ENCODE data around the gene ATAT1.

The ATAT1 gene

GRCh38 chr6:30613251-30614043 lies 13.2 kb upstream of the ATAT1 start:
- DNase-seq: peak; percentile 35

DNA sequence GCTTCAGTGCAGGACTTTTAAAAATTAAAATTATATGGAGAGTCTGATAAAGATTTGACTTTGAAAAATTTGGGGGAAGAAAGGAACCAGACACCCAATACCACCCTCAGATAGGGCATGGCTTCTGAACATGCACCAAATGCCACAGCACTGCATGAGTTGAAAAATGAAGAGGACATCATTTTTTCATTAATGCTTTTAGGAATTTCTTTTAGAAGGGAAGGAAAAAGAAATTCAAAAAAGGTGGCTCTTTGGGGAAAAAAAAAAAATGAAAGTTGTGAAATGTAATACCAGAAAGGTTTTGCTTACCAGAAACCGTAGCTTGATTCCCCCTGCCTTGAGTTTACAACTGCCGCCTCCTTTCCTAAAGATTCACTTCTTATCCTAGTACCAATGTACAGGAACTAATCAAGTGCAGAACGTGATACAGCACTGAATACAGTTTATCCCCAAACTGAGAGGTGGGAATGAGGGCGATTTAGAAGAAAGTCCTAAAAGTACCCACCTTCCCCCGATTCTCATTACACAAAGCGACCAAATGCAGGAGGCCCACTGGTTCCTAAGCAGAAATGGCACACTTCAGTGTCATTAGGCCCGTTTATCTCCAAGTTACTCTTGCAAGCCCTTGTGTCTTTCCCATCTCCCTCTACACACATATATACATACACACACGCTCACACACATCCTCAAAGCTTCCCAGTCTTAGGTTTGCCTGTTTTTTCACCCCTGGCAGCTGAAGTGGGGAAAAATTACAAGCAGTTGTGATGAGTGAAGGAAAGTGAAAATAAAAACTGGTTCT lies 12.4 kb upstream of the ATAT1 start:
- no peak for DNase-seq

DNA sequence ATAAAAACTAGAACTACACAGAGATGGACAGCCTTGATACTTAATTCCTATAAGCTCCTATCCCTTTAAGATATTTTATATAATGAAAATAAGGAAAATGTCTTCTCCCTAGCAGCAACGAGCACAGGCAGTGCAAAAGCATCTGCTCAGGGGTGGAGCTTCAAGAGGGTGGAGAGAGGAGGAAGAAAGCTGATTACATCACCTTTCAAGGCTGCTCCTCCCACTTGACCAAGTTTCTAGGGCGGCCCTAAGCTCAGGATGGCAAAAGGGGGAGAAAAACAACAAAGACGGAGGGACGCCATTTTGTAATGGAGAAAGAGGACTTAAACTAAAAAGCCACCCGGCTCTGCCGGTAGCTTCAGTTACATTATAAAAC lies 11.8 kb upstream of the ATAT1 start:
- DNase-seq: peak; percentile 94

- DNase-seq: peak; percentile 69
These were observed 11.3 kb upstream of the ATAT1 start for GRCh38 chr6:30615219-30615957.

DNA sequence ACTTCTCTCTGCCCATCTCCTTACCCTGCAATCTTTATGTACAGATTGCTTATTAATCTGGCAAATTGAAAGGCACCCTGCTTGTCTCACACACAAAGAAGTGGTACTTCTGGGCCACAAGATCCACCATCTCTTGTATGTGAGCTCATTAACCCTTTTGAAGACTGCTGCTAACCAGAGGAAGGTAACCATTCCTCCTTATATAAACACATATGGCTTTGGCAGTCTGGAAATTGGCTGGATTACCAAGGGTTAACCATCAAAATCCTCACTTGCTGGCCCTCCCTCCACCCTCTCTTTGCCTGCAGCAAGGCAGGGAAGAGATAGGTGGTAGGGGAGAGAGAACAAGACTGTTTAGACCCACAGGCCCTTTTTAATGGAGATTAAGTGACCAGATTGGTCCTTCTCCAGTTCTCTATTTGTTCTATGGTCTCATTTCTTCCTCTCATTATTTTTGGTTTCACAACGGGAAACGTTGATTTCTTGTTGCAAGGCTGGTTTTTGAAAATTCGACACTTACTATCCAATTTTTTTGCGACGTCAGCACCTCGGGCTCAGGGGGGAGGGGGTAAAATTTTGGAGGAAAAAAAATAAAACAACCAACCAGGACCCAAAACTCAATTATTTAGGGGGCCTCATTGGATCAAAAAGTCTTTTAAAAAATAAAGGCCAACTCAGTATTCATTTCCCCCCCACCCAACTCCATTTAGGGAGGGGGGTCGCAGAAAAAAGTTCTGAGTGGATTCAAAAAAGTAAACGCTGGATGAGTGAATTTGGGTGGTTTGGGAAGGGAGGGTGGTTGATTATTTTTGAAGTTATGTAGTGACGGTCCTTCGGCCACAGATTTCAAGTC lies 10.5 kb upstream of the ATAT1 start:
- peak; percentile 51 for DNase-seq

- peak; percentile 100 for DNase-seq
These were observed 9.7 kb upstream of the ATAT1 start, which contains the start of gene PPP1R10 for GRCh38 chr6:30616811-30617564. Gene PPP1R10, minus strand, starts transcription at chr6:30617243. Its CDS starts 7,299 bp downstream, at chr6:30609944.

- DNase-seq: peak; percentile 98
These were observed 9.0 kb upstream of the ATAT1 start, which contains the start of gene MRPS18B for GRCh38 chr6:30617565-30618269. Gene MRPS18B, plus strand, starts transcription at chr6:30617840. Its CDS starts 26 bp downstream, at chr6:30617866.

DNA sequence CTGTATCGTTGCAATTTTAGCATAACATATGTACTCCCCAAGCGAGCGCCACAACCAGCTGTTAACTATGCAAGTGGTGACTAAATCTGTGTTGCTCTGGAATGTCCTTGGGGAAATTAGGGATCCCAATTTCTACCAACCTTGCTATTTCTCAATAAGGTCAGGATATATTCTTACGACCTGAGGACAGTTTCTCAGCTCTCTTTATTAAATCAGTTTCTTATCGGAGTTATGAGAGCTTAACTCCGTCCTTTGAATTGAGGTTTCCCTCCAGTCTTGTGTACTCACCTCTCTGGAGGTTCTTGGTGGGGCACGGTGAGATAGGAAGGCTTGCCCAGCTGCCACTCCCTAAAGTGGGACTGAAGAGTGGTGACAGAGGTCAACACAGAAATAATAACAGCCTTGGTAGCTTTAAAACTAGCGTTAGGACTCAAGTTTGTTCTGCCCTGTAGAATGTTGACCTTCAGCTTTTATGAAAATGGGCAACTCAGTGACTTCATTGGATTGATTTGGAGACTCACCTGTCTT lies 8.3 kb upstream of the ATAT1 start:
- DNase-seq: no peak

- no peak for DNase-seq
These were observed 7.1 kb upstream of the ATAT1 start for GRCh38 chr6:30619561-30619960.

DNA sequence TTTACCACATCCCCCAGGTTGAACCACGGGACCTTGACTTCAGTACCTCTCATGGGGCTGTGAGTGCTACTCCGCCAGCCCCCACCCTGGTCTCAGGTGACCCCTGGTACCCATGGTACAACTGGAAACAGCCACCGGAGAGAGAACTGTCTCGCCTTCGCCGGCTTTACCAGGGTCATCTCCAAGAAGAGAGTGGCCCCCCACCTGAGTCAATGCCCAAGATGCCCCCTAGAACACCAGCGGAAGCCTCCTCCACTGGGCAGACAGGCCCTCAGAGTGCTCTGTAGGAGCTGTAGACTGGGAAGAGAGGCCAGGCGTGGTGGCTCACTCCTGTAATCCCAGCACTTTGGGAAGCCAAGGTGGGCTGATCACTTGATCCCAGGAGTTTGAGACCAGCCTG lies 1.2 kb upstream of the ATAT1 start:
- no peak for DNase-seq

- DNase-seq: no peak
These were observed 9.2 kb downstream of the ATAT1 start for GRCh38 chr6:30635834-30636233.

DNA sequence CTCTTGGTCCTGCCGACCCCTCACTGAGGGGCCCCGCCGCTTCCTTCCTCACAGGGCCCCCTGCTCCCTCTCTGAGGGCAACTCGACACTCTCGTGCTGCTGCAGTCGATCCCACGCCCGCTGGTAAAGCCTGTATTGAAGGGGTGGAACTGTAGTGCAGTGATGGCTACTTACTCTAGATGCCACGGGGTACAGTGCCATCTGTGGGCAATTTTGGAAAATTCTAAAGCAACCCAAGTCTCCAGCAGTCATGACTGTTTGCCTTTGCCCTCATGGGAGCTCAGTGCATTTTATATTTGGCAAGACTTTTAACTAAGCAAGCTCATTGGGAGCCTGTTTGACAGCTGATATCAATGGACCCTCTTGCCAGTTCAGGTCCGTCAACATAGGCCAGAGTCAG lies 13.8 kb downstream of the ATAT1 start:
- DNase-seq: no peak

GRCh38 chr6:30641048-30641447 lies 14.4 kb downstream of the ATAT1 start:
- DNase-seq: no peak

GRCh38 chr6:30643656-30644055 lies 17.0 kb downstream of the ATAT1 start:
- no peak for DNase-seq

- DNase-seq: no peak
These were observed 18.1 kb downstream of the ATAT1 start for GRCh38 chr6:30644769-30645168.

- DNase-seq: no peak
These were observed 19.3 kb downstream of the ATAT1 start for GRCh38 chr6:30645989-30646388.

DNA sequence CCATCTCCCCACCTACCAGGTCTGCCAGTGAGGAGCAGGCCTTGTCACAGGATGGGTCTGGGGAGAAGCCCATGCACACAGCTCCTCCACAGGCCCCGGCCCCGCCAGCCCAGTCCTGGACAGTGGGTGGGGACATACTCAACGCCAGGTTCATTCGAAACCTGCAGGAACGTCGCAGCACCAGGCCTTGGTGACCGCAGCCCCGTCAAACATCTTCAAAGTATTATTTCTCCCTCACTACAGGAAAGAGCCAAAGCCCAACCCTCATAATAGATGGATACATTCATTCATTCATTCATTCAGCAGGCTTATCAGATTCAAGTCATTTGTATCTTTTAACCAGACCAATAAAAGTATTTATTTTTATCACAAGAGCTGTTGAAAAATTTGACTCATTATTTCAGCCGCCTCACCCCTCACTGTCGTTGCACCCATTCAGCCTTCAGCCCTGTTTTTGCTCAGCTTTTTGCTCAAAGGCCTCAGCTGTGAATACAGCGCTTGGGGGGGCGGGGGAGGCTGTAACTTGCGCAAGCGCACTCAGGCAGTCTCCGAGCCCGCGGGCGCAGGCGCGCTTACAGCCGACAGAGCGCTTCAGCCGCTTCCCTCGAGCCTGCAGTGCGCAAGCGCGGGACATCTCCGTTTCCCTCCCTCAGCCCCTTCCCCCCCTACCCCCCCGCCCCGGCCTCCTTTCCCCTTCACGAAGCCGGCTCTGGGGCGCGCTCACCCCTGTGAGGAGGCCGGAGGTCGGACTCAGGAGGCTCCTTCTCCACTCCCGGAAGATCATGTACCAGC lies 20.0 kb downstream of the ATAT1 start, which contains the start of gene C6orf136:
C6orf136 (plus strand) TSS at position 684 of the 792 bp plus-strand sequence; CDS start at position 783, 99 bp downstream.
- peak; percentile 95 for DNase-seq

DNA sequence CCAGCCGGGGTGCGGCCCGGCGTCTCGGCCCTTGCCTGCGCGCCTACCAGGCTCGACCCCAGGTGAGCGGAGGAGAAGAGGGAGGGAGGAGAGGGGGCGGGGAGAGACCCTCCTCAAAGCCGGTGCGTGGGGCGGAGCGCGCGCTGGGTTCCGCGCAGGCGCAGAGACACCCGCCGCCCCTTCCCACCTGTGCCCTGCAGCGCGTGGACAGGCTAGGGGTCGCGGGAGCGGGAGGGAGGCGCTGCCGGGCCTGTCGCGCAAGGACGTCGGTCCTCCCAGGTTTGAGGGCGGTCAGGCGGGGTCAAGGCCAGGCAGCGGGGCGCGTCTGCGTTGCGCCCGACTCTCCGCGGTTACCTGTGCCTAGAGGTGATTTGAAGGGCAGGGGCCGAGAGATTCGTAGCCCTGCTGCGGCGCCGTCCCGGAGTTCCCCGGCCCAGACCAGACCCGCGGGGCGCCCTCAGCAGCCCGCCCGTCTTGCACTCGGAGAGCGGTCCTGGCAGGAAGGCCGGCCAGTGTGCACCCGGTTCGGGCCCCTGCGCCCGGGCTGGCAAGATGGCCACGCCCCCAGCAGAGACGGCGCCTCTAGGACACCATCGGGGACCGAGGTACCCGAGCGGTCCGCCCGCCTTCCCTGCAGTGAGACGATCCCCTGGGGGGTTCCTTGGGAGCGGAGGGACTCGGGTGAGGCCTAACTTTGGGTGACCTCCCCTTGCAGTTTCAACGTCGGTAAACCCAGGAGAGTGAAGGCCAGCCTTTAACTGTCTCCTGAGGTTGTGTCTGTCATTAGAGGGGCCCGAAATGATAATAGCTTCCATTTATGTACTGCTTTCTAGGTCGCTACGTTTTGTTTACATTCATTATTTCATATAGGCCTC lies 20.8 kb downstream of the ATAT1 start:
- peak; percentile 84 for DNase-seq

GRCh38 chr6:30651143-30651542 lies 24.5 kb downstream of the ATAT1 start:
- no peak for DNase-seq
